BE2C (cell line): ENCODE measurements around the gene STAT6.
"Not testable (repeated sequence)": the region's sequence is repeated elsewhere in the genome, so short reads cannot be mapped to it uniquely, and the experiment has no call there.

Experiments
- DNase-seq: peaks from one replicate; pipeline ENCODE4 v3.0.0-alpha.2; 2020
- H3K27me3 ChIP-seq: fragments of 250-450 bp; sonication (Bioruptor Pico); 2 replicates; pipeline ENCODE4 v1.5.1; 2020; ENCODE audit warnings: mild to moderate bottlenecking
- H3K36me3 ChIP-seq: fragments of 250-450 bp; sonication (Bioruptor Pico); 2 replicates; pipeline ENCODE4 v1.5.1; 2020; ENCODE audit warnings: mild to moderate bottlenecking
- H3K4me1 ChIP-seq: fragments of 250-450 bp; sonication (Bioruptor Pico); 2 replicates; pipeline ENCODE4 v1.5.1; 2020
- H3K4me3 ChIP-seq: 2 replicates; pipeline ENCODE4 v1.5.1; 2011; ENCODE audit warnings: low read depth, low read length
- H3K9me3 ChIP-seq: fragments of 250-450 bp; sonication (Bioruptor Pico); 2 replicates; pipeline ENCODE4 v1.5.1; 2020
- TF ChIP-seq, protein P1 (sequence below): IDR thresholded peaks from 2 replicates; pipeline ENCODE4 v1.5.1; 2012; ENCODE audit warnings: mild to moderate bottlenecking, low read depth, low read length

Gene STAT6

DNA sequence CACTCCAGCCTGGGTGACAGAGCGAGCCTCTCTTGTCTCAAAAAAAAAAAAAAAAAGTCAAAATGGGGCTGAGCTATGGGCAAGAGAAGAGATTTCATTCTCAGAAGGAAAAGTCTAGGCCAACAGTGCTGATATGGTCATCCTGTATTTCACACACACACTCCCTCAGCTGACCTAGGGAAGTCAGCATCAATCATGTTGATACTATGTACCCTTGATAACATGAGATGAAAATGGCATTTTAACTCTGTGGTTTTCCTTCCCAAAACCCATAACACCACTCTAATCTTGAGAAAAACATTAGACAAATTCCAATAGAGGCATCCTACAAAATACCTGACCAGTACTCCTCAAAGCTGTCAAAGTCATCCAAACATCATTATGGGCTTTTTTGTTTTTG lies 30.3 kb downstream of the STAT6 start:
- H3K9me3 ChIP-seq, result no peaks in the 10 kb centered on the region
- H3K27me3 ChIP-seq, result no peaks in the 10 kb centered on the region
- peaks cover 6% of the 10 kb centered on the region for H3K4me1 ChIP-seq
- H3K36me3 ChIP-seq, result no peaks in the 10 kb centered on the region
- DNase-seq, result no peak
- TF ChIP-seq, protein P1, sequence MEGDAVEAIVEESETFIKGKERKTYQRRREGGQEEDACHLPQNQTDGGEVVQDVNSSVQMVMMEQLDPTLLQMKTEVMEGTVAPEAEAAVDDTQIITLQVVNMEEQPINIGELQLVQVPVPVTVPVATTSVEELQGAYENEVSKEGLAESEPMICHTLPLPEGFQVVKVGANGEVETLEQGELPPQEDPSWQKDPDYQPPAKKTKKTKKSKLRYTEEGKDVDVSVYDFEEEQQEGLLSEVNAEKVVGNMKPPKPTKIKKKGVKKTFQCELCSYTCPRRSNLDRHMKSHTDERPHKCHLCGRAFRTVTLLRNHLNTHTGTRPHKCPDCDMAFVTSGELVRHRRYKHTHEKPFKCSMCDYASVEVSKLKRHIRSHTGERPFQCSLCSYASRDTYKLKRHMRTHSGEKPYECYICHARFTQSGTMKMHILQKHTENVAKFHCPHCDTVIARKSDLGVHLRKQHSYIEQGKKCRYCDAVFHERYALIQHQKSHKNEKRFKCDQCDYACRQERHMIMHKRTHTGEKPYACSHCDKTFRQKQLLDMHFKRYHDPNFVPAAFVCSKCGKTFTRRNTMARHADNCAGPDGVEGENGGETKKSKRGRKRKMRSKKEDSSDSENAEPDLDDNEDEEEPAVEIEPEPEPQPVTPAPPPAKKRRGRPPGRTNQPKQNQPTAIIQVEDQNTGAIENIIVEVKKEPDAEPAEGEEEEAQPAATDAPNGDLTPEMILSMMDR, result no peak
- H3K4me3 ChIP-seq, result no peak overlapping the region

DNA sequence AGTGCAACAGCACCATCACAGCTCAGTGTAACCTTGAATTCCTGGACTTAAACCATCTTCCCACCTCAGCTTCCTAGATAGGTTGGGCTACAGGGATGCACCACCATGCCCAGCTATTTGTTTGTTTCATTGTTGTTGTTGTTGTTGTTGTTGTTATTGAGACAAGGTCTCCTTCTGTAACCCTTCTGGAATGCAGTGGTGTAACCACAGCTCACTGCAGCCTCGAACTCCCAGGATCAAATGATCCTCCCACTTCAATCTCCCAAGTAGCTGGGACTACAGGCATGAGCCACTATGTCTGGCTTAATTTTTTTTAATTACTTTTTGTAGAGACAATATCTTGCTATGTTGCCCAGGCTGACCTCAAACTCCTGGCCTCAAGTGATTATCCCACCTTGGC lies 31.3 kb downstream of the STAT6 start:
- Histone ChIP-seq H3K4me1 (no peaks in the 10 kb centered on the region), H3K4me3 (no peak overlapping the region), H3K9me3 (no peaks in the 10 kb centered on the region), H3K36me3 (no peaks in the 10 kb centered on the region), H3K27me3 (no peaks in the 10 kb centered on the region)
- no peak for DNase-seq
- TF ChIP-seq, protein P1, result no peak

DNA sequence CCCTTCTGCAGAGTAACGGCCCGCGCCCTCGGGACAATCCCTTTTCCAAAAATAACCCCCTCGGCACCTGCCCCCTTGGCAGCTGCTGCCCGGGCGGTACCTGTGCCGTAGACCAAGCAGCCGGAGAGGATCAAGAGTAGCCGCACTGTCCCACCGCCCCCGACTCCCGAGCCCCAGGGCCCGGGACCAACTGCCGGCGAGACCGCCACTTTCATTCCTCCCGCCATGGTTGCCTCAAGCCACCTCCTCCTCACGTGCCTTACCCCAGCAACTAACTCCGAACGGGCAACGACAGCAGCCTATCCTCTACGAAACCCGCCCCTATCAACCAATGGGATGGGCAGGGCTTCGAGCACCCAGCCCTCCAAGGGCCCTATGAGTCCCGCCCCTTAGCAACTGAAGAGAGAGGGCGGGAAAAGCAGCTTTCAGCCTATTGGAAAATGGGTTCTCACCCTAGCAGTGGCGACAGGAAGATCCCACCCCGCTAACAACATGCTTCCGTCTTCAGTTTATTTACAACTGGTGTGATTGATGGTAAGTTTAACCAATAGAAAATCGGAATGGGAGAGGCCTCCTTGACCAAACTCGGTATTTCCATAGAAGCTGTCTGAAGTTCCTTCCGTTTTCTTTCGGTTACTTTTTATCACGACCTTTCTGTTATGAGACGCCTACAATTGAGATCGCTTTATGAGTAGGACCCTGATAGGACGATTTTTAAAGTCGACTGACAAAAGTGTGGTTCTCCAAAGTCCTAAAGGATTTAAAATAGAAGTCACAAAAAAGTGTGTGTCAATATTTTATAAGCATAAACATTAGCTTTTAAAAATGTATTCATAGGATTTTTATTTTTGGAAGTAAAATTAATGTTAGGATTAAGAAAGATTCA lies 32.4 kb downstream of the STAT6 start, which contains the start of gene NEMP1:
NEMP1 (minus strand) TSS at position 273 of the 886 bp plus-strand sequence; CDS start at position 227, 46 bp downstream.
- Histone ChIP-seq H3K4me1 (no peaks in the 10 kb centered on the region), H3K9me3 (no peaks in the 10 kb centered on the region), H3K27me3 (no peaks in the 10 kb centered on the region), H3K36me3 (no peaks in the 10 kb centered on the region), H3K4me3 (peak within 1 kb of the TSS; percentile 90)
- peak; percentile 98 for DNase-seq
- TF ChIP-seq, protein P1, result no peak

DNA sequence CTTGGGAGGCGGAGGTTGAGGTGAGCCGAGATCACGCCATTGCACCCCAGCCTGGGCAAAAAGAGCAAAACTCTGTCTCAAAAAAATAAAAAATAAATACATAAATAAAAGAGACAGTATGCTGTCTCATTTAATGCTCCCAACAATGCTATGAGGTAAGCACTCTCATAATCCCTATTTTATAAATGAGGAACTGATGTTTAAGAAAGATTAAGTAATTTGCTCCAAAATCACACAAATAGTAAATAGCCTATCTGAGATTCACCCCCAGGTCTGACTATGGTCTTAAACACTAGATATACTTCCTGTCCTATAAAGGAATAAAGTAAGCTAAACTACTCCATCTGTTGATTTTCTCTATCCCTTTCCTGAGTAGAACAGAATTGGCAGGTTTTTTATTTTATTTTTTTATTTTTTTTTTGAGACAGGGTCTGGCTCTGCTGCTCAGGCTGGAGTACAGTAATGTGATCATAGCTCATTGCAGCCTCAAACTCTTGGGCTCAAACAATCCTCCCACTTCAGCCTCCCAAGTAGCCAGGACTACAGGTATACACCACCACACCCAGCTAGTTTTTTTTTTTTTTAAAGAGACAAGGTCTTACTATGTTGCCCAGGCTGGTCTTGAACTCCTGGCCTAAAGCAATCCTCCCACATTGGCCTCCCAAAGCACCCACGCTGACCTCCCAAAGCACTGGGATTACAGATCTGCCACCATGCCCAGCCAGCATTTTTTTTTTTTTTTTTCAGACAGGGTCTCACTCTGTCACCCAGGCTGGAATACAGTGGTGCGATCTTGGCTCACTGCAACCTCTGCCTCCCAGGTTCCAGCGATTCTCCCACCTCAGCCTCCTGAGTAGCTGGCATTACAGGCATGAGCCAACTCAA lies 37.4 kb downstream of the STAT6 start:
- DNase-seq, H3K4me3 ChIP-seq, H3K4me1 ChIP-seq, H3K27me3 ChIP-seq, H3K9me3 ChIP-seq: not testable (repeated sequence)
- peaks cover 20% of the 10 kb centered on the region for H3K36me3 ChIP-seq

DNA sequence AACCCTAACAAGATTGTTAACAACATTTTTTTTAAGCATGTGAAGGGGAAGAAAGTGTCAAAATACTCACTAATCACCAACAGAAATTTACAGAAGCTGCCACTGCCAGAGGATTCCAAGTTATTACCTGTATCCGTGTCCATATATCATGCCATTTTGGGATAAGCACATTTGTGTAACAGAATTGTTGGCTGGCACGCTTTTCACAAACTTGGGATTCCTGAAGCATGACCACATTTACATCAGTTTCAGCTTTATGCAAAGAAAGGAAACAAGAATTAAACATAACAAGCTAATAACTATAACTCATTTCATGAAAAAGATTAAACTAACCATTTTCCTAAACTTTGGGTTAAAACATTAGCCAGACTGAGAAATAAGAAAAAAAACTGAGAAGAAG lies 38.5 kb downstream of the STAT6 start:
- DNase-seq, result no peak
- TF ChIP-seq, protein P1, result no peak
- Histone ChIP-seq H3K4me3 (no peak overlapping the region), H3K36me3 (peaks cover 28% of the 10 kb centered on the region), H3K4me1 (no peaks in the 10 kb centered on the region), H3K9me3 (no peaks in the 10 kb centered on the region), H3K27me3 (no peaks in the 10 kb centered on the region)

DNA sequence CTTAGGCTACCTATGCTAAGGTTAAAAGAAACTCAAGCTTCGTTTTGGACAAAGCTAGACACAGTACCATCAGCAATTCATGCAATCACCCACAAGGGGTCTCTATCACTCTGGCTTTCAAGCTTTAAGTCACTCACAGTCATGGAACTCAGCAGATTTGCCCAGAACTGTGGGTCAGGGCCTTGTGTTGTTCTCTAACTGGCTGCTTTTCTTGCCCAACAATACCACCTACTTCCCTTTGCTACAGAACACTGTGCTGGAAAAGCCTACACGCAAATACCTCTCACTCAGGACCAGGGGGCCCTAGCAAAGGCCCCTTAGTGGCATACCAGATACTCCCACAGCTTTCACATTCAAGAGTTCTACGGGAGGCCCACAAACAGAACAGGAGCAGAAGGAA lies 41.6 kb downstream of the STAT6 start:
- H3K4me1 ChIP-seq, result no peaks in the 10 kb centered on the region
- H3K4me3 ChIP-seq, result no peak overlapping the region
- peak; percentile 63 for DNase-seq
- no peaks in the 10 kb centered on the region for H3K9me3 ChIP-seq
- TF ChIP-seq, protein P1, result peak; percentile 97
- peaks cover 34% of the 10 kb centered on the region for H3K36me3 ChIP-seq
- no peaks in the 10 kb centered on the region for H3K27me3 ChIP-seq
